T47D (cell line): ENCODE measurements around the gene ADH7.
"Not testable (repeated sequence)": the region's sequence is repeated elsewhere in the genome, so short reads cannot be mapped to it uniquely, and the experiment has no call there.

Experiments used
- DNase-seq, 2 experiments: peaks; one replicate each; pipeline versions ENCODE4 v3.0.0 to v3.0.0-alpha.2; 2011 to 2012; ENCODE audit warnings: low read depth in 1 of 2, low spot score in 1 of 2
- JUND ChIP-seq: IDR thresholded peaks from 2 replicates; pipeline ENCODE4 v1.6.1; 2012; ENCODE audit warnings: low read depth
- in situ Hi-C: cut with HindIII; loops from 2 replicates; pipeline ENCODE4 v1.10.0; 2016; ENCODE audit warnings: low sequenced_read_pairs, low pct_unique_long_range_greater_than_20kb

Gene ADH7

DNA sequence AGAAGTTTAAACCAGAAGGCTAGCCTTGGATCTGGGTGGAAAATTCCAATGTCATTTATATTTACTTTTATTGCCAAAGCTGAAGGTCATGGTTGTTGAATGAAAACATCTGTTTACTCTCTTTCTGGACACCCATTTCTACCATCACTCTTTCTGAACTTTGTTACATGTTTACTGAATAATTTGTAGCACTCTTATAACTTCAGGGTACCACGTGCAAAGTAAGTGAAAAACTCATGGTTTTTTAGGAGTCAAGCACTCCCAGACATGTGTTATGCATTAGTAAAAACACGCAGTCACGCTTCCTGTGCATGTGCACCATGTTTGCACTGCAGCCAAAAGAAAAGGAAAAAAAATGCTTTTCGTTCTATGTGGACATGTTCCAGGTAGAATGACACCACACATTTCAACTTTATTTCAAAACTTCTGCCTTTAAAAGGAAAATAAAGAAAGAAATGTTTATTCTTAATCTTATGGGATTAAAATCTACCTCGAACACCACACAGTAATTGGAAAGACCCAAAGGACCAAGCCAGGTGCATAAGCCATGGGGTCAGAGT, 51.2 kb downstream of the ADH7 start:
- in situ Hi-C loops, result no loop called here
- DNase-seq, result no peak
- no peak for TF ChIP-seq JUND

DNA sequence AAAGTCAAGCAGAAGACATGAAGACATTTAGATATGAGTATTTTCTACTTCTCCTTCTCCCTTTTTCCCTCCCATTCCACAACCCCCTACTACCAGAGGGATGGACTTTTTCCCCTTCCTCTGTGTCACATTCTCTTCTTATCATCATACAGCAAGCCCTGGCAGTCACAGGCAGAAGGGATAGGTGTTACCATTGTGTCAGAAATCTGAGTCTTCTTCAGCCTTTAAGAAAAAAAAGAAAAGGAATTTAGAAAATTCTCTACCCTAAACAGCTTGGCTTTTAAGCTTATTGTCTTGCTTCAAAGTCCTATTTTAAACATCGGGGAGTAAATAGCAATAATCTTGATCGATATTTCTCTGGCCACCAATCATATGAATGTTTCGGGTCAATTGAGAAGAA, 51.7 kb downstream of the ADH7 start:
- in situ Hi-C loops, result no loop called here
- TF ChIP-seq JUND, result no peak
- no peak for DNase-seq

DNA sequence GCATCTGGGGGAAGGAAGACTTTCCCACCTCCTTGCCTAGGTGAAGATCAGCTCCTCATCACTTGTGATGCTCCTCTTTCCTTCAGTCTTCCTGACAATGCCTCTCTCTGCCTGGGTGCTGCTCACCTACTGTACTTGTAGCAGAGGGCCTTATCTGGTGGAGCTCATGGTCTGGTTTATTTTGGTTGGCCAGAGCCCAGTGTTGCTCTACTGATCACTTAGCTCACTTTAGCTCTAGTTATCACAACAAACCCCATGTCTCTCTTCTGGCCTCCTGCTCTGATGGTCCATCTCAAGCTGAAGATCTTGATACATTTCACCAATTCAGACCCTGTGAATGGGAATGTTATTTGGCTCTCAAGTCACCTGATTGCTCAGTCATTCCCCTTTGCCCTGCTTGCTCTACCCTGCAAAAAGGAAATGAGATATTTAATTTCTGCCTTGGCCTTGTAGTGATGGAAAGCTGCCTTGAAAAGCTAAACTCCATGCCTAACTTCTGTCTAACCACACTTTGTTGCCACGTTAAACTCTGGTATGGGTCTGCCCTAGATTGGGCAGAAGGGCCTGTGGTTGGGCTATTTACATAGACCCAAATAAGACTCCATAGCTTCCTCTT, 52.3 kb downstream of the ADH7 start:
- no peak for DNase-seq
- TF ChIP-seq JUND, result no peak
- in situ Hi-C loops, result no loop called here

DNA sequence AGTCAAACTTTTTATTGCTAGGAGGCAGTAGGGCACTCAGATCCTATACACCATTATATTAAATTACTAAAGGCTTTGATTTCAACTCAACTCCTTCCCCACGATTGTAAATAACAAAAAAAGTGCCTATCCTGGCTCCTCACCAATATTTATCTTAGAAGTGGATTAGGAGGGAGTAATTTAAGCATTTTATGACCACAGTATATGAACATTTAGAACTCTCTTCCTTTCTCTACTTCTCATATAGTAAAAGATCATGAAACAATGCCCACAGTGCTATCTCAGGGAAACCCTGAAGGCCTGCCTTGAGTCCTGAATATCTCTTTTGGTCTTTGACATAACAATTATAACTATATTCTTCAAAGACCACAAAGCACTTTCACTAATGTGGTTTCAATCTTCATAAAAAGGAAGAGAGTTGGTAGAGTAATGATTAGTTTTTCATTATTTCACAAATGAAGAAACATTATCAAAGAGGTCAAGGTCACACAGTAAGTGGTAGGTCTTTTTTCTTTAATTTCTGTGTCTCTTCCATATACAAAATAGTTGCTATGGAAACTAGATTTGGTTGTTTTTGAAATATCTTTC, 53.5 kb downstream of the ADH7 start:
- DNase-seq, result no peak
- in situ Hi-C loops, result no loop called here
- no peak for TF ChIP-seq JUND

DNA sequence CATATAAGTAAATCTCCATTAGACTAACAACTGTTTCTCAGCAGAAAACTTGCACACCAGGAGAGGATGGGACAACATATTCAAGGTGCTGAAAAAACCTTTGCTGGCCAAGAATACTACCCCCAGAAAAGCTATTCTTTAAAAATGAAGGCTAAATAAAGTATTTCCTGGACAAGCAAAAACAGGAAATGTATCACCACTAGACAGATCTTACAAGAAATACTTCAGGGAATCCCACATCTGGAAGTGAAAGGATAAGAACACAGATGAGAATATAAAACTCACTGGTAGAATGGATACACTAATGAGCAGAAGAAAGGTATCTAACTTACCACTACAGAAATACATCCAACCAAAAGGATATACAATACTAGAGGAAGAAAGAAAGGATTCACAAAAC, 55.6 kb downstream of the ADH7 start:
- DNase-seq, result no peak
- in situ Hi-C loops, result no loop called here
- TF ChIP-seq JUND, result no peak

DNA sequence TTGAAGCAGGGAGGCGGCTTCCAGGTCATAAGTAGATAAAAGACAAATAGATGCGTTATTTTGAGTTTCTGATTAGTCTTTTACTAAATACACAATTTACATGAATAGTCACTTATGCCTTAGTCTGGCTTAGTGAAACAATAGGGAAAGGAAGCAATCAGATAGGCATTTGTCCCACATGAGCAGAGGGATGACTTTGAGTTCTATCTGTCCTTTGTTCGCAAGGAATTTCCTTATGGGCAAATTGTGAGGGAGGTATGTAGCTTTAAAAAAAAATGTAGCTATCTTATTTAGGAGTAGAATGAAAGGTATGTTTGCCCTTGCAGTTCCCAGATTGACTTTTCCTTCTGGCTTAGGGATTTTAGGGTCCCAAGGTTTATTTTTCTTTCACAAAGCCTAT, 56.3 kb downstream of the ADH7 start:
- in situ Hi-C loops, result no loop called here
- DNase-seq, result no peak
- no peak for TF ChIP-seq JUND

DNA sequence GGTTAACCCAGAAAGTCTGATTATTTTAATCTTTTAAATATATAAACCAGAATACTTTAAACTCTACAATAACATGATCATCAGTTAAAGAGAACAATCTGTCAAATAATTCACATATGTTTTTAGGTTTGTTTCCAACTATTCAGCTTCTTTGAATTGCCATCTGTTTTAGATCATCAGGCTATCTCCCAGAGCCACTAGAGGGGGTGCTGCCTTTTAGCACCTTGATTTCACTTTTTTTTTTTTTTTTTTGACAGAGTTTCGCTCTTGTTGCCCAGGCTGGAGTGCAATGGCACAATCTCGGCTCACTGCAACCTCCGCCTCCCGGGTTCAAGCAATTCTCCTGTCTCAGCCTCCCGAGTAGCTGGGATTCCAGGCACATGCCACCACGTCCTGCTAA, 57.8 kb downstream of the ADH7 start:
- DNase-seq, in situ Hi-C loops: not testable (repeated sequence)

DNA sequence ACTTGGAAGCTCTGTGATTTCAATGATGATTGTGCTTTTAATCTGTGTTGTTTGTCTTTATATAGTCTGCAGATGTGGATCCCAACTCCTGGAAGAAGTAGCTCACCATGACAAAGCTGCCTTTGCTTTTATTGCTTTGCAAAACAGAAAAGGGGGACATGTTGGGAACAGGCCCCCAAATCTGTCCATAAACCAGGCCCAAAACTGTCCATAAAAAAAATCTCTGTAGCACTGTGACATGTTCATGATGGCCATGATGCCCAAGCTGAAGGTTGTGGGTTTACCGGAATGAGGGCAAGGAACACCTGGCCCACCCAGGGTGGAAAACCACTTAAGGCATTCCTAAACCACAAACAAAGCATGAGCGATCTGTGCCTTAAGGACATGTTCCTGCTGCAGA, 62.7 kb downstream of the ADH7 start:
- DNase-seq, in situ Hi-C loops: not testable (repeated sequence)

DNA sequence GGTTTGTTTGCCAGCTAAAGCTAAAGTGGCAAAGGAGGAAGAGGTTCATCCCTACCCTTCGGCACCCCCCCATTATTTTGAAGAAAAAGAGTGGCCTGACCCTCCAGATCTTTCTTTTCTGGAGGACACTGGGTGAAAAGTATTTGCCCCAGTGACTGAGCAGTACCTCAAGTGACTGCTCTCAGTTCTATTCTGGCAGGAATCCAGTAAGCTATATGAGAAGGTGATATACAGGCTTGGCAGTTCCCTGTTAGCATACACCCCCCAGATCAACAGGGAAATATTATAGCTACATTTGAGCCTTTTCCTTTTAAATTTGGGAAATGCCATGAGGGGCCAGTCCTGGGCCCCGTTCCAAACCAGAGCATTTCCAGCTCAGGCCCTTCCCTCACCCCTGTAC, 67.3 kb downstream of the ADH7 start:
- in situ Hi-C loops, DNase-seq: not testable (repeated sequence)

DNA sequence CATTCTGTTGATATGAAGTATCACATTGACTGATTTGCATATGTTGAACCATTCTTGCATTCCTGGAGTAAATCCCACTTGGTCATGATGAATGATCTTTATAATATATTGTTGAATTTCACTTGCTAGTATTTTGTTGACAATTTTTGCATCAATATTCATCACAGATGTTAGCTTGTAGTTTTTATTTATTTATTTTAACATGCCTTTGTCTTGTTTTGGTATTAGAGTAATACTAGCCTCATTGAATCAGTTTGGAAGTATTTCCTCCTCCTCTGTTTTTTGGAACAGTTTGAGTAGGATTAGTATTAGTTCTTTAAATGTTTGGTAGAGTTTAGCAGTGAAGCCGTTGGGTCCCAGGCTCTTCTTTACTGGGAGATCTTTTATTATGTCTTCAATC, 68.7 kb downstream of the ADH7 start:
- no peak for DNase-seq
- no peak for TF ChIP-seq JUND
- in situ Hi-C loops, result no loop called here

DNA sequence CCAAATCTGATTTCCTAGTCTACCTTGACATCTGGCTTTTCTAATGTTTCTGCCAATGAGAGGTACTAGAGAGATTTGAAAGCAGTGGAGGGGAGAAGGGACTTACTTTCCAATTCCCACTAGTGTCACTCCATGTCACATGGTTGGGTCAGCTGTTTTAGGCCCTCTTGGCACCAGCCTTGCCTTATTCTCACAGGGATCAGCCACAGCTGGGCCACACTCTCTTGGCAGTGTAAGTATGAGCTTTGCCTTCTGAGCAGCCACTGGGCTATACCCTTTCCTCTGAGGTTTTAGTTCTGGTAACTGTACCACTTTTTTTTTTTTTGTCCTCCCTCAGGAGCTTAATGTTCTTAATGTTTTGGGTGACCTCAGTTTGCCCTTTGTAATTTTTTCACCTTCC, 72.4 kb downstream of the ADH7 start:
- in situ Hi-C loops, result no loop called here
- no peak for TF ChIP-seq JUND
- DNase-seq, result no peak
